Activated naive CD4-positive, alpha-beta T cell treated with anti-CD3 and anti-CD28 coated beads, Interleukin-2, amount 50 U/mL, for 16 hours (primary cell): ENCODE measurements around the gene HNRNPL.
A peak's percentile ranks its signal among the peaks of the same experiment; 100 is the strongest.
"Not testable (repeated sequence)": the region's sequence is repeated elsewhere in the genome, so short reads cannot be mapped to it uniquely, and the experiment has no call there.

Experiments
- DNase-seq: peaks from one replicate; pipeline ENCODE4 v3.0.0-alpha.2; 2020

Gene HNRNPL

DNA sequence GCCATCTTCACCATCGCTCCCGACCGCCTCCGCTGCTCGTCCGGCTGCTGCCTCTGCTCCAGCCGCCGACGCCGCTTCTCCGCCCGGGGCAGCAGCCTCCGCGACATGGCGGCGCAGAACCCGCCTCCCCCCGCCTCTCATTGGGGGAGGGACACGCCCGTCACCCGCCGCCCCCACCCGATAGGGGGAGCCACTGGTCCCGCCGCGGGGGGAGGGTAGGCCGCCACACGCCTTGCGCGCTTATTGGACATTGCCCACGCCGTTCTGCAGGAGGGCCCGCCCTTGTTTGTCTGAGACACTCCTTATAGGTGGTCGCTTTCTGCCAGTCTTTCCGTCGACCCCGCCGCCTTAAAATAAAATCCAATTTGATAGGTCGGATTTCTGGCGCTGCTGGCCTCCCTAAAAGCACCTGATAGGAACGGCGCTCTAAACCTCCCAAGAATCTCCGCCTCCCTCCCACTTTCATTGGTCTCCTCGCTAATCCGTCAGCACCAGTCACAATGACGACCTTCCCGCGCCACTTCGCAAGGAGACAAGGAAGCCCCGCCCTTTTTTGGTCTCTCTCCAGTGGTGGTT, at the start of gene HNRNPL:
Gene HNRNPL, minus strand, starts transcription at position 127 of the 576 bp plus-strand sequence. Its CDS starts 20 bp downstream, at position 107.
- DNase-seq = peak; percentile 99

DNA sequence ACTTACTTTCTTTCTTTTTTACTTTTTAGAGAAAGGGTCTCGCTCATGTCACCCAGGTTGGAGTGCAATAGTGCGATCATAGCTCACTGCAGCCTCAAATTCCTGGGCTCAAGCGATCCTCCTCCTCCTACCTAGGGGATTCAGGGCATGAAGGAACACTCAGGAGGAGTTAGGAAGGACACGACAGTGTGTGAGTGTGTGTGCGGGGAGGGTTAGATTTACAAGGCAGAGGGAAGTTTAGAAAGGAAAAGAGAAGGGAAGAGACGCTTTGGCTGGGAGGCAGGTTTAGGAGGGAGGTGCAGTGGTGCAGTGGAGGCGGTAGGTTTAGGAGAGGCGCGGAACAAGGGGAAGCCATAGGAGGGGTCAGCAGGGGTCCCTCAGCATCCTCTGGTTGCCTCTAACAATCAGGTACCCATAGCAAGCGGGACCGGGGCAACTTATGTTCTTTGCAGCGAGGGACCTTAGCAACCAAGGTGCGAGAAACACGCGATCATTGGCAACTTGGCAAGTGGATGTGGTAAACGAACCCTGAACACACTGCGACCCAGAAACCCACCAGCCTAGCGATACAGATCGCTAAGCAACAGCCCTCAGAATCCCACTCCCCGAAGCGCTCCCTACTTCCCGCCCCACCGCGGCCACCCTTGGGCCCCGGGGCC, 49.1 kb upstream of the HNRNPL start:
- DNase-seq = no peak

DNA sequence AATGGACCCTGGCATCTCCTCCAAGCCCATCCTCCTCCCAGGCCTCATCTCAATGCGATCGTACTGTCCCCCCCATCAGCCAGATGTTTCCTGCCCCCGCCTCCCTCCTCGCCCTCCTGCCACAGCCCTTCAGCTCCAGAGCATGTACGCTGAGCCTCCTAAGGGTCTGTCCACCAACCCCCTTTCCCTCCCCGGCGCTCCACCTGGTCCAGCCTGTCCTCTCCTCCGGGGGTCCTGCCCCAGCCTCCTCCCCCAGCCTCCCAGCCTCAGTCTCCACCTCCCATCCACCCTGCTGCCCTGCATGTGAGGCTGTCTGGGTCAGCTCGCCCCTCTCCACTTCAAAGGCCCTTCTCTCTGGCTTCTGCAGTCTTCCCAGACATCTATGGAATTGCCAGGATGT, 45.2 kb upstream of the HNRNPL start:
- no peak for DNase-seq

DNA sequence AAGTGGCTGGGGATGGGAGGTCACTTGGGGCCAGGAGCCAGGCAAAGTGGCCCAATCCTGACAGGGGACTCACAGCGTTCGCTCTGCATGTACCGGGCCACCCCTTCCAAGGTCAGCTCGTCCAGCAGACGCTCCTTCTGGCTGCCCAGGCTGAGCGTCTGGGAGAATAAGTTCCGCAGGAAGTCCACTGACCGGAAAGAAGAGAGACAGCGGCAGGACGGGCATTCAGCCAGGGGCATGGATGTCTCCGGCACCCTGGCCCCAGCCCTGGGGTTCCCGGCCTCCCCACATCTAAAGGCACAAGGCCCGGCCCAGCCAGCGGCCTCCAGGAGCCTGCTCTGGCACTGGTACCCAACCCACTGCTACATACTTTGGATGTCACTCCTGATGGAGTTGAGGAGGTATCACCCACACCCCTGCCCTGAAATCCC, 43.6 kb upstream of the HNRNPL start:
- no peak for DNase-seq

DNA sequence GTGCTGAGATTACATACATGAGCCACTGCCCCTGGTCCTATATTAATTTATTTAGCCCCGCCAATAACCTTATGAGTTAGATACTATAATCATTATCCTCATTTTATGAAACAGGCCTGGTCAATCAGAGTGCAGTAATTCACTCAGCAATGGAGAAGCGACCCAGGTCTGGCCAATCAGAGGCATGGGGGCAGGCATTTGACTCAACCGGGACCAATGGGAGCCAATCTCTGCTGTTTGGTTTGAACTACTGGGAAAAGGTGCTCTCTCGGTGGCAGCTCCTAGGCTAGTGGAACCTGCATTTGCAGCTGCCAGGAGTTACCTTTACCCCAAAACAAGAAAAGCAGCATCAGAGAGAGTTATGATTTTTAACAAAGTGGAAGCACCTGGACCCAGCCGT, 43.1 kb upstream of the HNRNPL start:
- no peak for DNase-seq

DNA sequence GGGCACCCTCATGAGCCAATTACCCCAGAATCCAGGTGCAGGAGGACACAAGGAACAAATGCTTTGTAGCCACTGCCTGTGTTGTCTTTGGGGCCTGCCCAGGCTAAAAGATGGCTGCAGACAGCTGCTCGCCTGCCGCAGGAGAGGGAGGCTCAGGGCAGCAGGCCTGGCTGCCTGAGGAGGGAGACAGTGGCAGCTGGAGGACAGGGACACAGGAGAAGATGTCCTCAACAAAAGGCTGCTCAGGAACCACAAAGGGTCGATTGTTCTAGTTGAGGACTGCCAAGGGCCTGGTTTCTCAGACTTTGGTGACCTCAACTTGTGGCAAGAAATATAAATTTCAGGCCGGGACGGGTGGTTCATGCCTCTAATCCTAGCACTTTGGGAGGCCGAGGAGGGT, 42.0 kb upstream of the HNRNPL start:
- no peak for DNase-seq

DNA sequence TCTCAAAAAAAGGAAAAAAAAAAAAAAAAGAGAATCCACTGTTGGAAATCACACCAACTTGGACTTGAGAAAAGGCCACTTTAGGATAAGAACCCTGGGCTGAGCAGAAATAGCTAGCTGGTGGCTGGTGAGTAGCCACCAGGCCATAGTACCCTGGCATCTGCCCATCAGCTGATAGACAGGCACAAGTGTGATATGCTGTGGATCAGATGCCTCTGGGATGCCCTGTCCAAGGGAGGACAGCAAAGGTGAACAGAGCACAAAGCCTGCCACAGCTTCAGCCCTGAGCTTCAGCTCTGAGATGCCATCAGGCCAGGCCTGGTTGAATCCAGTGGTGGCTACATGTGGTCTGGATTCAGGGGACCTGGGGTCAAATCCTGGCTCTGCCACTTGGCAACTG, 40.9 kb upstream of the HNRNPL start:
- no peak for DNase-seq

DNA sequence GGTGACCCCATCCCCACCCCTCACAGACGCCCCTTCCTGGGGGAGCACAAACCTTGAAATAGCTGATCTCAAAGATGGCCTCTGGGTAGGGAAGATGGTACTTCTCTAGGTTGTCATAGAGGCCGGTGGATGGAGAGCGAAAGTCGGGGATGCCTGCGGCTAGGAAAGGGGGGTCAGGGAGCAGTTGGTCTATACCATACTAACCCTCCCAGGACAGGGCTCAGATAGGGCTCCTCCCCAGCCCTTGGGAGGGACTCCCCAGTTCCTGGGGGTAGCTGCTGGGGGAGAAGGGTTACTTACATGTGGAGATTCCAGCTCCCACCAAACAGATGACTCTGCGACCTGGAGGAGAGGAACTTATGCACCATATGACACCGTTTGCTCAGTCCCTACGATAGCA, 40.0 kb upstream of the HNRNPL start:
- no peak for DNase-seq

DNA sequence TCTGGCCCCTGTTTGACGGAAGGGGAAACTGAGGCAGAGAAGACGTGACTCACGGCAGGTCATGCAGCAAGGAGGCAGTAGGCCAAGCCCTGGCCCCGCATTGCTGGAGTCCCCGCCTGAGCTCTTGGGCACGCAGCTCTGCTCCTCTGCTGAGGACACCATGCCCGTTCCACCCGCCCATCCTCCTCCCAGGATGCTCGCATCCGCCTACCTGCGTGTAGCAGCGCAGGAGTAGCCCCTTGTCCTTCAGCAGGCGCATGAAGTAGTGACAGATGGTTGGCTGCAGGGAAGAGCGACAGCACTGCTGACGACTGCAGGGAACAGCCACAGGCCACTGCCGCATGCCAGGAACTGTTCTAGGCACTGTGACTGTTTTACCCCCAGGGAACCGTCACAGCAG, 39.1 kb upstream of the HNRNPL start:
- DNase-seq = no peak

DNA sequence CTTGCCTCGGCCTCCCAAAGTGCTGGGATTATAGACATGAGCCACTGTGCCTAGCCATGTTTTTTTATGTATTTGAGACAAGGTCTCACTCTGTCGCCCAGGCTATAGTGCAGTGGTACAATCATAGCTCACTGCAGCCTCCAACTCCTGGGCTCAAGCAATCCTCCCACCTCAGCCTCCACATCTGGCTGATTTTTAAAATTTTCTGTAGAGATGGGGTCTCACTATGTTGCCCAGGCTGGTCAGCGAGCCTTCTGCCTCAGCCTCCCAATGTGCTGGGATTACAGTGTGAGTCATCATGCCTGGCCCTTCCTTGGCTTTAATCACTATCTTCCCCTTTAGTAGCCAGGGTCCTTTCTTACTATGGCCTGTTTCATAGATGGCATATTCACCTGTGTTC, 34.9 kb upstream of the HNRNPL start:
- DNase-seq = not testable (repeated sequence)

DNA sequence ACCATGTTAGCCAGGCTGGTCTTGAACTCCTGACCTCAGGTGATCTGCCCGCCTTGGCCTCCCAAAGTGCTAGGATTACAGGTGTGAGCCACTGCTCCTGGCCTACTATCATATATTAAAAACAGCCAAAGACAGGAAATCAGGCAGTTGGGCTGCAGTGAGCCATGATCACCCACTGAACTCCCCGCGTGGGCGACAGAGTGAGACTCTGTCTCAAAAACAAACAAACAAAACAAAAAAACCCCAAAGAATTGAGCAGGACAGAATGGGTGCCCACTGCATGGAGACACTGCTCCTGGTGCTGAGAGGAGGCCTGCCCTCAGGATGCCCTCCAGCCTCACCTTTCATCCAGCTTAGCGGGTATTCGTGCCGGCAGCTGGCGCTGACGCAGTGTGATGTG, 33.5 kb upstream of the HNRNPL start:
- no peak for DNase-seq

DNA sequence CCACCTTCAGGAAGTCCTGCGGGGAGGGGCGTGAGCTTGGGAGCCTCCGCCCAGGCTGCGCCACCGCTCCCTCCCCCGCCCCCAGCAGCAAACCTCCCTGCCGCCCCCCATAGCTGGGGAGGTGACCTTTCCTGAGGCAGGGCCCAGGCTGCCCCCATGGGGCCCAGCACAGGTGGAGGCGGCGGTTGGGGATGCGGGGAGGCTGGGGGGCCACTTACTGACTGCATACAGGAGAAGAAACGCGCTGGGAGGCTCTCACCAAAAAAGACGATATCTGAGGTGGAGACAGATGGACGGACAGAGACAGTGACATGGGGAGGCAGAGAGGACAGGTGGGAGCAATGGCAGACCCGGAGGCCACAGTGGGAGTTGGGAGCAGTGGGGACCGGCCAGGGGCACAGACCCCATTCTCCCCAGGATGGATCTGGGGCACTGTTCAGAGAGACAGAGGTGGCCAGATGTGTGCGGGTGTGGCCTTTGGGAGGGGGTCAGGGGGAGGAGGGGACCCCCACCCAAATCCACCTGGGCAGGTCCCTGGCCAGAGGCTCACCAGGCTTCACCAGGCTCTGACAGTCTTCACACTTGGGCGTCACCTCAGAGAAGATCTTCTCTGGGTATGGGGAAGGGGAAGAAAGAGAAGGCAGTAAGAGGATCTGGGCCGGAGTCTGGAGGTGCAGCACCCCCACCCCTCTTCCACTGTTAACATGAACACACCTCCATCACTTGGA, 31.3 kb upstream of the HNRNPL start:
- no peak for DNase-seq

DNA sequence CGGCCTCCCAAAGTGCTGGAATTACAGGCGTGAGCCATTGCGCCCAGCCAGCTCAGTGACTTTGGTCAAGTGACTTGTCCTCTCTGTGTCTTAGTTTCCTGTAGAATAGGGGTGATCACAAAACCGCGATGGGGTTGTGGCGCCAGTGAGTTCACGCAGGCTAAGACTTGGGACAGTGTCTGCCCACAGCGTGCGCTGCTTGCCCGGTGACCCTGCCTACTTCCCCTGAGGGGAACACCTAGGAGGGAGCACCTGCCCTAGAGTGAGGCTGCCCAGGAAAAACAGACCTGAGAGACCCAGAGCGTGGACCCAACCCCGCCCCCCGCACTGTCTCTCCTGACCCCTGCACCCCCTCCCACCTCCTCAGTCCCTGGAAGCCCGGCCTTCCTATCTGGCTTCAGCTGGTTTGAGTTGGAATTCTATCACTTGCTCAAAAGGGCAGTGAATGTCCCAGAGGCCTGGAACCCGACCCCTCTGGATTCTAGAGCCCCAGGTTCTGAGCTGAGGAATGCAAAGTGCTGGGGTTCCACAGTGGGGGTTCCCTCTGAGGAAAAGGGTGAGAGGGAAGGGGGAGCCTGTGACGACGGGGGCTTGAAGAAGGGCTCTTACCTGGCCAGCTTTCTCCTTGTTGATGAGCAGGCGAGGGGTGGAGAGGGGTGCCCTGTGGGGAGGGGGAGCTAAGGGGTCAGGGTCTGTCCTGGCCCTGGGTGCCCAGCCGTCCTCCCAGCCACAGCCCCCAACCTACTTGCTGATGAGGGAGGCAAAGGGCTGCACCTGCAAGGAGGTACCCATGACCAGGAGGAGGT, 30.5 kb upstream of the HNRNPL start:
- no peak for DNase-seq

DNA sequence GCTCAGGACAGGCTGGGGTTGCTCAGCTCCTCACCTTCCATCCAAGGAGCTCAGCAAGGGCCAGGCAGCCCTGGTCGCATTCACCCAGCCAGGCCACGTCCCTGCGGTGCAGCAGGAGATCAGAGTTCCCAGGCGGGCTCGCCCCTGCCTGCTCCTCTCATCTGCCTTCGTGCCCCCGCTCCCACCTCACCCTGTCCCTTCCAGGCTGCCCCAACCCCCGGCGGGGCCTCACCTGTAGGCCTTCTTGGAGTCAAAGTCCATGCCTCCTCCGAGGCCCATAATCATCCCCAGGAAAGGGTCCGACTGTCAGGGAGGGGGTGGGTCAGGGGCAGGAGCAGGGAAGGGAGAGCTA, 29.6 kb upstream of the HNRNPL start:
- no peak for DNase-seq

DNA sequence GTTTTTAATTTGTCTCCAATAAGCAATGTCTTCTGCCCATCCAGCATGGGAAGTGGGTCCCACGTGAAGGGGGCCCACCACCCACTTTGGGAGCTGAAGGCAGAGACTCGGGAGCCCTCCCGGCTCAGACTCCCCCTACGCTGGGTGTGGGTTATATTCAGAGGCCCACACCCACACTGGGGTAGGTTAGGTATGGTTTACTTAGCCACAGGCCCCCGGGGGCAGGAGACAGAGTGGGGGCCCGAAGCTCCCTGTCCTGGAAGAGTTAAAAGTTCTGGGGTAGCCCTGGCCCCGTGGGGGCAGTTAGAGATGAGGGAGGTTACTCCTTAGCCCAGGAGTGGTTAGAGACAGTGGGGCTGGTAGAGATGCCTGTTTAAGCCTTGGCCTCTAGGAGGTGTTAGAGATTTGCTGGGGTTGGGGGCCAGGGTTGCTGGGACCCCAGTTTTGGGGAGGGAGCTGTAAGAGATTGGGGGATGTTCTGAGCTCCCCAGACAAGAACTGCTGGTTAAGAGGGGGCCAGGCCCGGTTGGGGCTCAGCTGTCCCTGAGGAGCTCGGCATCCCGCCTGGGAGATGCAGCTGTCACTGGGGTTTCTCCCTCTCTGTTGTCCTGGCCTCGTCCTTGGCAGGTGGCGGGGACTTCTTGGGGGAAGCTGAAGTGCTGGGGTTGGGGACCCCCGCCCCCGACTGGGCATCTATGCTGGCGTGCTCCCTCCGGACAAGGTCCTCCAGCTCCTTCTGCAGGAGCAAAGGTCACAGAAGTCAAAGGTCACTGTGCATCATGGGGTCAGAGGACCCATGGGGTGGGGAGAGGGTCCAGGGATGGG, 29.0 kb upstream of the HNRNPL start:
- DNase-seq = no peak

DNA sequence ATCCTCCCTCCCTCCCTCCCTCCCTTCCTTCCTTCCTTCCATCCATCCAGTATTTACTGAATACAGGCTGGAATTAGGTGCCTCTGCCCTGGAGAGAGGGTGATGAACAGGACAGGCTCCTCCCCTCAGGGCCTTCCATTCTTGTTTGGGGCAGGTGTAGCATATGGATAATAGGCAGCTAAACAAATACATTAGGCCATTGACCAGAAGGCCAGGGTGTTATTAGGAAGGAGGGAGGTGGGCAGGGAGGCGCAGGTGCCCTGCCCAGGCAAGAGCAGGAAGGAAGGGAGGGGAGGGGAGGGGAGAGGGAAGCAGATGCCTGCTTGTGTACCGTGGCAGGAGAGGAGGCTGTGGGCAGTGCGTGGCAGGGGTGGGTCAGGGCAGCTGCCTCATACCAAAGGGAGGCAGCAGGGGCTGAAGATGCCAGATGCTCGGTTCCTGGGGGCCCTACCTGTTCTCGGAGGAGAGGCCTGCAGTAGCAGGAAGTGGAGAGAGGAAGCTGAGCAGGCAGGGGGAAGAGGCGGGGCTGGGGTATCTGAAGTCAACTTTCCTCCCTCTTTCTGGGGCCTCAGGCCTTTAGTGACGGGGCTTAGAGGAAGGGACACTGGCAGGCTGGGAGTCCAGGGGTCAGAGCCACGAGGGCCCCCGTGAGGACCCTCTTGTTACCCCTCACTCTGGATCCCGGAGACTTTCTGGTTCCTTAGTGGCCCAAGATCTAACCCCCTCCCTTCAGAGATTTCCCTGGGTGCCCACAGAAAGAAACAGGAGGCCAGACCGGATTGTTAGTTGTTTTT, 28.2 kb upstream of the HNRNPL start, which contains the start of gene RINL:
Gene RINL, minus strand, starts transcription at position 495 of the 794 bp plus-strand sequence. CDS start 1,533 bp downstream, outside the sequence.
- peak; percentile 71 for DNase-seq

DNA sequence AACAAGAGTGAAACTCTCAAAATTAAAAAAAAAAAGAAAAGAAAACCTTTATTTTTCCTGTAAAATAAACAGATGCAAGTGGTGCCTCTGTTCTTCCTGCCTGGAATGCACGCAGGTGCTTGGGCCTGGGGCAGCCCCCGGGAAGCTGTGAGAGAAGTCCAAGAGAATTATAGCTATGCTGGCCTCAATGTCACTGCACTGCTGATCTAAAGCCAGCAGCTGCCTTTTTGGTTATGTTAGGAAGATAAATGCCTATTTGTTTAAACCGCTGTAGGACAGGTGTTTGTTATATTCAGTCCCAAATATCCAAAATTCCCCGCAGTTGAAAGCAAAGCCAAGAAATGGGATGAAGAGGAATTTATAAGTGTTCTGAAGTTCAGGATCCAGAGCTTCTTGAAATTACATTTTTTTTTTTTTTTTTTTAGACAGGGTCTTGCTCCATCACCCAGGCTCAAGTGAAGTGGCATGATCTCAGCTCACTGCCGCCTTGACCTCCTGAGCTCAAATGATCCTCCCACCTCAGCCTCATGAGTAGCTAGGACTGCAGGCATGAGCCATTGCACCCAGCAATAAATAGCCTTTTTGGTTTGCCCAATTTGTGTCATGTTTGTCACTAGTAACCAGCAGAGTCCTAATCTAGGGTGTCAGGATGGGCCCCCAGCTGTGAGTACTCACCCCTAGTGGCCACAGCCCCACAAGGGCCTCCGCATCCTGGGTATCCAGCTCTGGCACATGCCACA, 26.0 kb upstream of the HNRNPL start:
- DNase-seq = no peak

DNA sequence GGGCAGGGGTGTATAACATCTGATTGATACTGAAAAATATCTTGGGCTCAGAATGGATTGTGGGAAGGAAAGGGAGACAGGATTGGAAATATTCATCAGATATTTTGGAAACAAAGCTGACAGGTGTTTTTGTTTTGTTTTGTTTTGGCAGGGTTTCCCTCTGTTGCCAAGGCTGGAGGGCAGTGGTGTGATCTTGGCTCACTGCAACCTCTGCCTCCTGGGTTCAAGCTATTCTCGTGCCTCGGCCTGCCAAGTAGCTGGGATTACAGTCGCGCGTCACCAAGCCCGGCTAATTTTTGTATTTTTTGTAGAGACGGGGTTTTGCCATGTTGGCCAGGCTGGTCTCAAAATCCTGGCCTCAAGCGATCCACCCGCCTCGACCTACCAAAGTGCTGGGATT, 23.6 kb upstream of the HNRNPL start:
- DNase-seq = not testable (repeated sequence)

DNA sequence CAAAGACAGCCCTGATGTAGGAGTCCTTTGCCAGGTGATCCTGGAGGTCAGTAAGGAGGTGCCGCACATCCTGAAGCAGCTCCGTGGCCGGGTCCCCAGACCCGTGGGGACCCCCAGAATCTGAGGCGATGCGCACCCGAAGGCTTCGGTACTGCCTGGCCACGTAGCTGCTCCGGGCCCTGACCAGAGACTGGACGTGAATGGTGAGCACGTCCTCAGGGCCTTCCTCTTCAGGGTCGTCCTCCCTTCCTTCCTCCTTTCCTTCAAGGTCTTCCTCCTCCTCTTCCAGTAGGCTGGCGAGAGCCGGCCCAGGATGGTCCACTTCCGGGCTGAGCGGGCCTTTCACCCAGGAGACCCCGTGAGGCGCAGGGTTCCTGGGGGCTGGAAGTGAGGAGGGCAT, 20.8 kb upstream of the HNRNPL start:
- no peak for DNase-seq

DNA sequence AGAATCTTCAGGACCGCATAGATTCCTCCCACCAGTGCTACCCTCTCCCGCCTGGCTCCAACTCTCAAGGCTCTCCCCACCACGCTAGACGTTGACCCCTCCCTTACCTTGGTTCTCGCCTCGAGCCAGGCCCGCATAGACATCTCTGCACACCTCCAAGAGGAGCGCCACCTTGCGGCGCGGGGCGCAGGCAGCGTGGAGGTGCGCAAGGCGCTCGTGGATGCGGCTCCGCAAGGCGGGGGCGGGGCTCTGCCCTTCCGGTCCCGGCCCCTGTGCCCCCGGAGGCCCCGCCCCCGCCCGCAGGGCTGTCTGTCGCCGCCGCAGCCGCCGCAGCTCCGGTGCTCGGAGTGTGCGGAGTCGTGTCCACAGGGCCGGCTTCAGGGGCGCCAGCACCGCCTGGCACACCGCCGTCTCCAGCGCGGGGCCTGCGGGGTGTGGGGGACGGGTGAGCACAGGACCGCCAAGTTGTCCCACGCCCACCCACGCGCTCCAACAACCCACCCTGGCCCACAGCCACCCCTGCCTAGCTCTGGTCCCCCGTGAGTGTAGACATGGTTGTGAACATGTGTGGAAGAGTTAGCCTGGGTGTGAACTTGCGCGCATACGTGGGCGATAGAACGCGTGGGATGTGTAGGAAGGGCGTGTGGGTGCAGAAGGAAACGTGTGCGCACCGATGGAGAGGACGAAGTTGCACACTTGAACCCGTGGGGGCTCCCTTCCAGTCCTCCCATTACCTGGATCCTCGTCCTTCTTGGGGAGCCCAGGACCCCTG, 20.2 kb upstream of the HNRNPL start:
- peak; percentile 95 for DNase-seq
